IMR-90 (cell line): ENCODE data around the gene FOXR1. TPM values are rescaled to one million over a fixed set of nuclear protein-coding genes. Genes with fewer than 3 reads are reported as not detected.

Experiments
- ATAC-seq: fragments of 200-7000 bp; cut with Tn5 transposase; 2 replicates; pipeline ENCODE4 v1.9.1; 2020; ENCODE audit warnings: low read depth, mild to moderate bottlenecking, moderate library complexity
- BruUV-seq: library from RNA; stranded (reverse); fragments of 400-500 nt; replicated peaks from 2 replicates; lab custom pipeline; 2021; lab: Mats Ljungman, UMichigan
- CTCF ChIA-PET: fragments of 300-600 bp; formaldehyde crosslinking; extraction: SDS; loops from one replicate; lab custom pipeline; 2021; ENCODE audit warnings: antibody characterized with exemption; lab: Yijun Ruan, JAX
- POLR2A ChIA-PET: fragments of 300-600 bp; sonication (Branson Sonifier 250); formaldehyde crosslinking; loops from one replicate; lab custom pipeline; 2022; ENCODE audit warnings: antibody characterized with exemption; ENCODE audit not compliant: unreplicated experiment; lab: Charles Lee
- DNase-seq: peaks from one replicate; pipeline ENCODE4 v3.0.0; 2013
- H2AFZ ChIP-seq: replicated peaks from 2 replicates; pipeline ENCODE3; 2013; ENCODE audit warnings: low read length, mild to moderate bottlenecking; ENCODE audit not compliant: poor library complexity
- H2AK5ac ChIP-seq: 2 replicates; pipeline ENCODE4 v1.6.1; 2013; ENCODE audit warnings: low read depth, low read length, inconsistent platforms
- H2AK9ac ChIP-seq: replicated peaks from 2 replicates; pipeline ENCODE3; 2013; ENCODE audit warnings: mild to moderate bottlenecking, low read depth, low read length, moderate library complexity; ENCODE audit not compliant: poor library complexity
- H2BK120ac ChIP-seq: 2 replicates; pipeline ENCODE4 v1.6.1; 2013; ENCODE audit warnings: low read depth, low read length, inconsistent platforms
- H2BK15ac ChIP-seq: 3 replicates; pipeline ENCODE4 v1.6.1; 2013; ENCODE audit warnings: low read depth, low read length, inconsistent platforms
- H2BK20ac ChIP-seq: 2 replicates; pipeline ENCODE4 v1.6.1; 2013; ENCODE audit warnings: low read depth, mild to moderate bottlenecking, inconsistent platforms, low read length, moderate library complexity
- H2BK5ac ChIP-seq: 2 replicates; pipeline ENCODE4 v1.6.1; 2013; ENCODE audit warnings: mild to moderate bottlenecking, low read depth, low read length, inconsistent platforms; ENCODE audit not compliant: poor library complexity, severe bottlenecking
- H3K14ac ChIP-seq: replicated peaks from 2 replicates; pipeline ENCODE4 v1.6.1; 2013; ENCODE audit warnings: low read depth, low read length, inconsistent platforms
- H3K18ac ChIP-seq: 2 replicates; pipeline ENCODE4 v1.6.1; 2013; ENCODE audit warnings: low read depth, low read length, control low read depth
- H3K23ac ChIP-seq: 2 replicates; pipeline ENCODE4 v1.6.1; 2013; ENCODE audit warnings: low read depth, low read length, inconsistent platforms
- H3K27ac ChIP-seq: 2 replicates; pipeline ENCODE4 v1.5.1; 2013; ENCODE audit warnings: mild to moderate bottlenecking, control low read depth, low read length; ENCODE audit not compliant: insufficient read depth
- H3K27me3 ChIP-seq: 2 replicates; pipeline ENCODE4 v1.6.1; 2013; ENCODE audit warnings: low read length; ENCODE audit not compliant: control insufficient read depth, insufficient read depth
- H3K36me3 ChIP-seq: 2 replicates; pipeline ENCODE4 v1.6.1; 2013; ENCODE audit warnings: low read length, mixed read lengths; ENCODE audit not compliant: control insufficient read depth, insufficient read depth
- H3K4ac ChIP-seq: 2 replicates; pipeline ENCODE4 v1.6.1; 2013; ENCODE audit warnings: low read depth, low read length, inconsistent platforms
- H3K4me1 ChIP-seq: 2 replicates; pipeline ENCODE4 v1.6.1; 2013; ENCODE audit warnings: low read length, mixed read lengths; ENCODE audit not compliant: control insufficient read depth, insufficient read depth
- H3K4me2 ChIP-seq: 2 replicates; pipeline ENCODE4 v1.6.1; 2013; ENCODE audit warnings: low read depth, mild to moderate bottlenecking, control low read depth, low read length, moderate library complexity
- H3K4me3 ChIP-seq: 2 replicates; pipeline ENCODE4 v1.5.1; 2013; ENCODE audit warnings: low read depth, mild to moderate bottlenecking, control low read depth, low read length, moderate library complexity; ENCODE audit not compliant: insufficient read depth
- H3K56ac ChIP-seq: 2 replicates; pipeline ENCODE4 v1.6.1; 2013; ENCODE audit warnings: low read length, inconsistent platforms; ENCODE audit not compliant: insufficient read depth; ENCODE audit errors: extremely low read depth
- H3K79me1 ChIP-seq, 2 experiments: 2 replicates each; pipeline ENCODE4 v1.6.1; 2013; ENCODE audit warnings: low read length in 2 of 2, inconsistent platforms in 1 of 2, low read depth in 1 of 2
- H3K9ac ChIP-seq: 2 replicates; pipeline ENCODE4 v1.6.1; 2013; ENCODE audit warnings: low read depth, low read length, control low read depth
- H3K9me1 ChIP-seq: 2 replicates; pipeline ENCODE4 v1.6.1; 2013; ENCODE audit warnings: low read length, inconsistent platforms; ENCODE audit not compliant: insufficient read depth
- H3K9me3 ChIP-seq: 2 replicates; pipeline ENCODE4 v1.6.1; 2013; ENCODE audit warnings: low read length; ENCODE audit not compliant: control insufficient read depth, insufficient read depth
- H4K20me1 ChIP-seq: 2 replicates; pipeline ENCODE4 v1.6.1; 2013; ENCODE audit warnings: low read length, inconsistent platforms; ENCODE audit not compliant: insufficient read depth
- H4K5ac ChIP-seq: 2 replicates; pipeline ENCODE4 v1.6.1; 2013; ENCODE audit warnings: mild to moderate bottlenecking, low read depth, low read length, control low read depth
- H4K8ac ChIP-seq, 2 experiments: 2 replicates each; pipeline ENCODE4 v1.6.1; 2013; ENCODE audit warnings: low read depth in 2 of 2, low read length in 2 of 2, control low read depth in 1 of 2, inconsistent platforms in 1 of 2
- H4K91ac ChIP-seq: 2 replicates; pipeline ENCODE4 v1.6.1; 2013; ENCODE audit warnings: low read depth, low read length, inconsistent platforms; ENCODE audit not compliant: insufficient read depth
- BHLHE40 ChIP-seq: fragments of 150-350 bp; IDR thresholded peaks from 2 replicates; pipeline ENCODE4 v1.6.1; 2016; ENCODE audit warnings: mild to moderate bottlenecking, low read depth, low read length
- CHD1 ChIP-seq: IDR thresholded peaks from 2 replicates; pipeline ENCODE4 v1.6.1; 2012; ENCODE audit warnings: low read depth, low read length, improper control_type of control experiment
- ELK1 ChIP-seq: fragments of 150-350 bp; IDR thresholded peaks from 2 replicates; pipeline ENCODE4 v1.6.1; 2016; ENCODE audit warnings: low read depth, mild to moderate bottlenecking, low read length, moderate library complexity, borderline replicate concordance
- MAFK ChIP-seq: IDR thresholded peaks from 2 replicates; pipeline ENCODE4 v1.6.1; 2012; ENCODE audit warnings: low read depth, low read length, improper control_type of control experiment
- MXI1 ChIP-seq: IDR thresholded peaks from 2 replicates; pipeline ENCODE4 v1.6.1; 2012; ENCODE audit warnings: low read depth, mild to moderate bottlenecking, low read length, moderate library complexity, borderline replicate concordance
- NFE2L2 ChIP-seq: fragments of 150-350 bp; IDR thresholded peaks from 2 replicates; pipeline ENCODE4 v1.6.1; 2016; ENCODE audit warnings: low read depth, mild to moderate bottlenecking, low read length
- RCOR1 ChIP-seq: IDR thresholded peaks from 2 replicates; pipeline ENCODE4 v1.6.1; 2012; ENCODE audit warnings: mild to moderate bottlenecking, low read length, improper control_type of control experiment; ENCODE audit not compliant: insufficient replicate concordance
- SMC3 ChIP-seq: fragments of 150-350 bp; IDR thresholded peaks from 2 replicates; pipeline ENCODE4 v1.6.1; 2016; ENCODE audit warnings: low read depth, mild to moderate bottlenecking, antibody characterized with exemption, low read length, moderate library complexity
- WGBS, 2 experiments: methylation state at CpG; one replicate each; pipeline versions ENCODE4 v1.1.5 to v1.1.7; 2013; ENCODE audit warnings: missing lambda C conversion rate in 2 of 2; ENCODE audit not compliant: insufficient read length in 1 of 2; ENCODE audit errors: extremely low coverage in 2 of 2; 5-methylcytosine and 5-hydroxymethylcytosine counted together
- dilution Hi-C: fragments of 300-500 bp; cut with HindIII; formaldehyde crosslinking; loops from one replicate; pipeline ENCODE4 v1.14.3; 2018; ENCODE audit warnings: low sequenced_read_pairs; ENCODE audit not compliant: unreplicated experiment
- in situ Hi-C: fragments of 300-500 bp; cut with MboI; formaldehyde crosslinking; loops from 3 replicates; pipeline ENCODE4 v1.14.3; 2019; ENCODE audit warnings: low sequenced_read_pairs, inconsistent platforms, mixed read lengths
- intact Hi-C: fragments of 100-400 bp; cut with micrococcal nuclease; formaldehyde crosslinking; loops from 2 replicates; pipeline ENCODE4 v1.10.0; 2022
- polyA plus RNA-seq, 3 experiments: library from polyadenylated mRNA; depleted of rRNA; stranded (reverse); fragments of >200 nt; gene quantifications; 2 replicates each; pipeline ENCODE4 v1.2.3, GENCODE V29; 2012; ENCODE audit warnings: low replicate concordance in 1 of 3
- total RNA-seq: library from RNA; depleted of rRNA; stranded (reverse); fragments of >200 nt; gene quantifications from 2 replicates; pipeline ENCODE4 v1.2.3, GENCODE V29; 2012
- TF ChIP-seq, protein P1 (sequence below): fragments of 150-350 bp; IDR thresholded peaks from 2 replicates; pipeline ENCODE4 v1.6.1; 2017; ENCODE audit warnings: mild to moderate bottlenecking, antibody characterized with exemption, low read length, low read depth

FOXR1 gene
- total and polyA plus RNA-seq, 2 of the 4 experiments (the other 2 are of a cell fraction): not detected

DNA sequence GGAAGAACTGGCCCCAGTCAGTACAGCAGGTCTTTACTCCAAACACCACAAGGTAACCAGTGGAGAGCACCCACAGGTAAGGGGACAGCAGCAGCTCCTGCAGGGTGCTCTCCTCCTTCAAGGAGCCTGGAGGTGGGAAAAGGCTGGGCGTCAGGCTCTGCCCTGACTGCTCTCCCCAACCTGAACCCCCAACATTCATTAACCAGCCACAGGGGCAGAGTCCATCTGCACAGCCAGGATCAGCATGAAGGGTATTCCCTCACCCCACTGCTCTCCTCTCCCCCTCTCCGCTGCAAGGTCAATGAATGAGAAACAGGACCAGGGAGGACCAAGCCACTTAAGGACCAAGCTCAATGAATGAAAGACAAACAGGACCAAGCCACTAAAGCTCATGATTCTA lies 55.4 kb downstream of the FOXR1 start:
- H3K18ac ChIP-seq: no peak overlapping the region
- TF ChIP-seq, protein P1, sequence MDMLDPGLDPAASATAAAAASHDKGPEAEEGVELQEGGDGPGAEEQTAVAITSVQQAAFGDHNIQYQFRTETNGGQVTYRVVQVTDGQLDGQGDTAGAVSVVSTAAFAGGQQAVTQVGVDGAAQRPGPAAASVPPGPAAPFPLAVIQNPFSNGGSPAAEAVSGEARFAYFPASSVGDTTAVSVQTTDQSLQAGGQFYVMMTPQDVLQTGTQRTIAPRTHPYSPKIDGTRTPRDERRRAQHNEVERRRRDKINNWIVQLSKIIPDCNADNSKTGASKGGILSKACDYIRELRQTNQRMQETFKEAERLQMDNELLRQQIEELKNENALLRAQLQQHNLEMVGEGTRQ: no peak
- no peak for TF ChIP-seq NFE2L2
- no peak for TF ChIP-seq SMC3
- no peak for TF ChIP-seq BHLHE40
- no peak for TF ChIP-seq RCOR1
- TF ChIP-seq ELK1: no peak
- no peak for TF ChIP-seq CHD1
- TF ChIP-seq MAFK: no peak
- no peak for TF ChIP-seq MXI1
- no peaks in the 10 kb centered on the region for H3K27me3 ChIP-seq
- no peak overlapping the region for H3K4me3 ChIP-seq
- CTCF ChIA-PET: no interaction called here
- in situ Hi-C loops: no loop called here
- intact Hi-C loops: no loop called here
- no peaks in the 10 kb centered on the region for H3K4me1 ChIP-seq
- H3K9ac ChIP-seq: no peak overlapping the region
- no peak overlapping the region for H3K23ac ChIP-seq
- H2BK5ac ChIP-seq: no peak overlapping the region
- H4K8ac ChIP-seq: no peak overlapping the region
- H4K5ac ChIP-seq: no peak overlapping the region
- no peak overlapping the region for H3K56ac ChIP-seq
- H4K20me1 ChIP-seq: no peaks in the 10 kb centered on the region; the same call in 1 of the 2 replicates
- no peak overlapping the region for H4K91ac ChIP-seq
- ATAC-seq: no peak
- peaks cover 25% of the 10 kb centered on the region for H3K36me3 ChIP-seq
- H3K4me2 ChIP-seq: no peak overlapping the region
- H3K14ac ChIP-seq: no peak overlapping the region
- no peak overlapping the region for H2AFZ ChIP-seq
- H2BK20ac ChIP-seq: no peak overlapping the region
- POLR2A ChIA-PET: no interaction called here
- H3K79me1 ChIP-seq: peaks cover 13 to 41% of the 10 kb centered on the region in 2 experiments; a peak in 3 of 4 replicates
- no peaks in the 10 kb centered on the region for H3K9me3 ChIP-seq
- no peak overlapping the region for H2AK9ac ChIP-seq
- BruUV-seq: no TSS peak
- no peak for DNase-seq
- H3K9me1 ChIP-seq: no peaks in the 10 kb centered on the region; the same call in 1 of the 2 replicates
- H2BK15ac ChIP-seq: no peak overlapping the region
- no peak overlapping the region for H3K27ac ChIP-seq
- WGBS, 2 experiments: no CpG with 5 or more reads among the region's 2 CpGs
- no peak overlapping the region for H2AK5ac ChIP-seq
- no peak overlapping the region for H2BK120ac ChIP-seq
- dilution Hi-C loops: no loop called here
- no peak overlapping the region for H3K4ac ChIP-seq
